AG09309 (cell line): ENCODE measurements around the gene TLR5.

Source experiments
- DNase-seq: peaks from one replicate; pipeline ENCODE4 v3.0.0-alpha.2; 2010; ENCODE audit warnings: low read depth
- H3K4me3 ChIP-seq: 2 replicates; pipeline ENCODE4 v1.5.1; 2011; ENCODE audit warnings: mild to moderate bottlenecking, low read depth, low read length, moderate library complexity; ENCODE audit not compliant: control insufficient read depth
- TF ChIP-seq, protein P1 (sequence below): IDR thresholded peaks from 2 replicates; pipeline ENCODE4 v1.5.1; 2011; ENCODE audit warnings: mild to moderate bottlenecking, low read depth, low read length, inconsistent platforms; ENCODE audit not compliant: insufficient read depth, control insufficient read depth; ENCODE audit errors: missing control alignments

TLR5 gene

DNA sequence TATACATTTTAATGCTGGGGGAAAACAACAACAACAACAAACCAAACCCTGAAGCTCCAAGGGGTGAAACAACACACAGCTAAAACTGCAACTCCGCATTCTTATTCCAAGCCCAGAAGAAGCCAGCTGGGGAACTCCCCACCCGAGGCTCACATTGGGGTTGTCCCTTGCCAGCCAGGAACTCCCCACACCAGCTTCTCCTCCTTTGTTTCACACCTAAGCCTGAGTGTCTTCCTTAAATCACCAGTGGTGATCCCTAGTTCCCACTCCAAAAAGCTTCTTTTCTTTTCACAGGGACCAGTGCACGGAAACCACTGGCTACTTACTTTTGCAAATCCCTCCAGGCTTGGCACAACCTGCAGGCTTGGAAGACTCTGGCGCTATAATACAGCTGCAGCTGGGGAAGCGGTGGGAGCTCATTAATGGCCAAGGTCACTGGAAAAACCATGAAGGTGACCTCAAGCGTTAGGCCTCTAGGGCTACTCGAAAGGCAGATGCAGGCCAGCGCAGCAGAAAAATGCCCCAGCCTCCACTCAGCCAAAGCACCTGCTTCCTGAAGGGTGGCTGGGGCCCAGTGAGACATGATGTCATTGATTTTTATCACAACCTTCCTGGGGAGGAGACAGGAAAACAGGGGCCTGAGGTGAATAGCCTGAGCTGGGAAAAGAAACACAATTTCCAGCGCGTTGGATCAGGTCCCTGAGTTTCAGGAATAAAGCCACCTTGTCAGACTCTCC lies 40.1 kb downstream of the TLR5 start:
- DNase-seq, result no peak
- TF ChIP-seq, protein P1, sequence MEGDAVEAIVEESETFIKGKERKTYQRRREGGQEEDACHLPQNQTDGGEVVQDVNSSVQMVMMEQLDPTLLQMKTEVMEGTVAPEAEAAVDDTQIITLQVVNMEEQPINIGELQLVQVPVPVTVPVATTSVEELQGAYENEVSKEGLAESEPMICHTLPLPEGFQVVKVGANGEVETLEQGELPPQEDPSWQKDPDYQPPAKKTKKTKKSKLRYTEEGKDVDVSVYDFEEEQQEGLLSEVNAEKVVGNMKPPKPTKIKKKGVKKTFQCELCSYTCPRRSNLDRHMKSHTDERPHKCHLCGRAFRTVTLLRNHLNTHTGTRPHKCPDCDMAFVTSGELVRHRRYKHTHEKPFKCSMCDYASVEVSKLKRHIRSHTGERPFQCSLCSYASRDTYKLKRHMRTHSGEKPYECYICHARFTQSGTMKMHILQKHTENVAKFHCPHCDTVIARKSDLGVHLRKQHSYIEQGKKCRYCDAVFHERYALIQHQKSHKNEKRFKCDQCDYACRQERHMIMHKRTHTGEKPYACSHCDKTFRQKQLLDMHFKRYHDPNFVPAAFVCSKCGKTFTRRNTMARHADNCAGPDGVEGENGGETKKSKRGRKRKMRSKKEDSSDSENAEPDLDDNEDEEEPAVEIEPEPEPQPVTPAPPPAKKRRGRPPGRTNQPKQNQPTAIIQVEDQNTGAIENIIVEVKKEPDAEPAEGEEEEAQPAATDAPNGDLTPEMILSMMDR, result no peak
- H3K4me3 ChIP-seq, result no peak overlapping the region

DNA sequence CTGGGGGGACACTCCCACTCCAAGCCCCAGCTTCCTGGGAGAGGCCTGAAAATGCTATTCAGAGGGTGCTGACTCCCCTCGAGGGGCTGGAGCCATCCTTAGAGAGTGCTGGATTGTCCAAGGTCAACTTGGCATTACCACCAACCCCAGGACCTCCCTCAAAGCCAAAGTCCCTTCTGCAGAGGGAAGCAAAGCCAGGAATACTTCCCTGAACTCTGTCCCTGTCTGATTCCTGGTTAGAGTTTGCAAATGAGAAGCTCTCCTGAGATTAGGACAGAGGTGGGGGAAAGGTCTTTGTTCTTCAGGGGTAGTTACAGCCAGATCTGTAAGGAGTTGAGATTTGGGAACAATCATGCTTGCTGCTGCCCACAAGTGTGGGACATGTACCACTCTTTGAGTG lies 45.3 kb downstream of the TLR5 start:
- no peak overlapping the region for H3K4me3 ChIP-seq
- TF ChIP-seq, protein P1, result no peak
- no peak for DNase-seq

DNA sequence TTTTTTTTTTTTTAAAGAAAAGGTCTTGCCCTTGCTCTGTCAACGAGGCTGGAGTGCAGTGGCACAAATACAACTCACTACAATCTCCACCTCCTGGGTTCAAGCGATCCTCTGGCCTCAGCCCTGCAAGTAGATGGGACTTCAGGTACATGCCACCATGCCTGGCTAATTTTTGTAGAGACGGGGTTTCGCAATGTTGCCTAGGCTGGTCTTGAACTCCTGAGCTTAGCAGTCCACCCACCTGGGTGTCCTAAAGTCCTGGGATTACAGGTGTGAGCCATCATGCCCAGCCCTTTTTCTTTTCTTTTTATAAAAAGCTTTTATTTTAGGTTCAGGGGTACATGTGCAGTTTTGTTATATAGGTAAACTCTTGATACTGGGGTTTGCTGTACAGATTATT lies 47.2 kb downstream of the TLR5 start:
- TF ChIP-seq, protein P1, result no peak
- no peak for DNase-seq
- H3K4me3 ChIP-seq, result no peak overlapping the region

DNA sequence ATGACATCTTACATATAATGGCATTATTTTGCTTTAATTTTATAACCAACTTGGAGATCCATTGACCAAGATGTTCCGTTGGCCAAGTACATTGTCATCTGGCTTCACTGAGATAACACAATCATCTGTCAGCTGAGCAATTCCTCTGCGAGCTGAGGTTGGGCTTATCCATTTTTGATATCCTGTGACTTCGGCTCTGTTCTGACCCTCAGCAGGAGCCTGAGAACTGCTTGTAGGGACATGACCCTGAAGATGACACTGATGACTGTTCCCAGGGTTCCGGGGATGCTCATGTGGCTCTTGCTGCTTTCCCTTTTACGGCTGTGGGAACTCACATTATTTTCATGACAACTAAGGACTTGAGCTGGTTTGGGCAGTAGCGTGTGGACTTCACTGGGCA lies 51.2 kb downstream of the TLR5 start:
- no peak overlapping the region for H3K4me3 ChIP-seq
- TF ChIP-seq, protein P1, result no peak
- DNase-seq, result no peak

DNA sequence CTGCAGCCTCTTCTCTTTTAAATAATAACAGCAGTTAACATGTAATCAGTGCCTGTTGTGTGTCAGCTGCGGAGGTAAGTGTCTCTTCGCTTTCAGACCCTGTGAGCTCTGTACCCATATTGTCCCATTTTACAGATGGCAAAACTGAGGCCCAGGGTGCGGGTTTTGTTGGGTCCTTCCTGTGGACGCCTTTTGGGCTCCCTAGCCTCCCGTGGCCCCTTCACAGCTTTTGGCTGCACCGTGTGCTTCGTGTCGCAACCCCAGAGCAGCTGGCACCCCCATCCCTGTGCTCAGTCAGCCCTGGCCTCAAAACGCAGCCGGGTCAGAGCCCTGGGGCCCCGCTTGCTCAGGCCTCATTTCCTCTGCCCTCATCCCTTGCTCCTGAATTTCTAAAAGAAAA lies 53.8 kb downstream of the TLR5 start:
- DNase-seq, result no peak
- TF ChIP-seq, protein P1, result no peak
- H3K4me3 ChIP-seq, result no peak overlapping the region

DNA sequence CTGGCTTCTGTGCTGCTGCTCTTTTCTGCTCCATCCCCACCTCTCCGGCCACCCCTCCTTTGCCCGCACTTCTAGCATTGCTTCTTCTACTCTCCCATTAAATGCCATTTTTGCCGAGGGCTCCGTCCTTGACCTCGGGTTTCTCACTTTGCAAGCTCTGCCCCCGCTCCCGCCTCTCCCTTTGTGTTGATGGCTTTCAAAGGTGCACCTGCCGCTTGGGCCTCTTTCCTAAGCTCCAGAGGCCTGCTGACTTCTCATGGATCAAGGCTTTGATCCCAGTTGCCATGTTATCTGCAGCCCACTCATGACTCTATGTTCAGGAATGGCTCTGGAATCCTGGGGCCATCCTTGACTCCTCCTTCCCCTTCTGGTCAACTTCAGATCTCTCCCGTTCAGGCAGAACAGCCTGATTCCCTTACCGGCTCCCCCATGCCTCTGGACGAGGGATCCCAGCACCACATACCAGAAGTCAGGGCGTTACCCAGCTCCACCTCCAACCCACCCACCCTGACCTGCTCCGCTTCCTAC lies 54.3 kb downstream of the TLR5 start:
- H3K4me3 ChIP-seq, result no peak overlapping the region
- TF ChIP-seq, protein P1, result no peak
- no peak for DNase-seq
